ENCODE results near the gene PGP.
"Not testable (repeated sequence)": the region's sequence is repeated elsewhere in the genome, so short reads cannot be mapped to it uniquely, and the experiment has no call there.

Gene PGP

GRCh38 chr16:2214719-2214968 lies at the start of gene PGP:
TSS of gene PGP (minus strand) at chr16:2214840. CDS start at chr16:2214777, 63 bp downstream.
- DNase-seq (ENCODE audit: low read depth): no peak

- DNase-seq (ENCODE audit: low read depth): not testable (repeated sequence)
Observed at GRCh38 chr16:2263026-2263425, 48.4 kb upstream of the PGP start.

GRCh38 chr16:2260250-2260649 lies 45.6 kb upstream of the PGP start:
- no peak for DNase-seq (ENCODE audit: low read depth)

GRCh38 chr16:2258530-2258929 lies 43.9 kb upstream of the PGP start:
- DNase-seq (ENCODE audit: low read depth): not testable (repeated sequence)

GRCh38 chr16:2257726-2258125 lies 43.1 kb upstream of the PGP start:
- no peak for DNase-seq (ENCODE audit: low read depth)

GRCh38 chr16:2256531-2257140 lies 42.0 kb upstream of the PGP start:
- DNase-seq (ENCODE audit: low read depth): no peak

- no peak for DNase-seq (ENCODE audit: low read depth)
Observed at GRCh38 chr16:2253293-2253692, 38.7 kb upstream of the PGP start.

- DNase-seq (ENCODE audit: low read depth): no peak
Observed at GRCh38 chr16:2252806-2253148, 38.1 kb upstream of the PGP start.

- DNase-seq (ENCODE audit: low read depth): peak; percentile 56
Observed at GRCh38 chr16:2251296-2252111, 36.9 kb upstream of the PGP start, which contains the start of gene ECI1. TSS of gene ECI1 (minus strand) at chr16:2251587. CDS start at chr16:2251566, 21 bp downstream.

GRCh38 chr16:2250652-2251295 lies 36.1 kb upstream of the PGP start:
- DNase-seq (ENCODE audit: low read depth): peak; percentile 18

- DNase-seq (ENCODE audit: low read depth): no peak
Observed at GRCh38 chr16:2246301-2246885, 31.8 kb upstream of the PGP start.

- DNase-seq (ENCODE audit: low read depth): no peak
Observed at GRCh38 chr16:2244926-2245795, 30.5 kb upstream of the PGP start.

- no peak for DNase-seq (ENCODE audit: low read depth)
Observed at GRCh38 chr16:2244301-2244700, 29.7 kb upstream of the PGP start.

GRCh38 chr16:2243781-2244180 lies 29.1 kb upstream of the PGP start:
- no peak for DNase-seq (ENCODE audit: low read depth)

GRCh38 chr16:2243031-2243528 lies 28.4 kb upstream of the PGP start:
- DNase-seq (ENCODE audit: low read depth): no peak

- no peak for DNase-seq (ENCODE audit: low read depth)
Observed at GRCh38 chr16:2242598-2242997, 28.0 kb upstream of the PGP start.

- DNase-seq (ENCODE audit: low read depth): not testable (repeated sequence)
Observed at GRCh38 chr16:2240331-2240730, 25.7 kb upstream of the PGP start.

GRCh38 chr16:2238838-2239675 lies 24.4 kb upstream of the PGP start:
- DNase-seq (ENCODE audit: low read depth): no peak

- no peak for DNase-seq (ENCODE audit: low read depth)
Observed at GRCh38 chr16:2238150-2238837, 23.7 kb upstream of the PGP start.

GRCh38 chr16:2237493-2238149 lies 23.0 kb upstream of the PGP start:
- no peak for DNase-seq (ENCODE audit: low read depth)

All from stimulated activated CD8-positive, alpha-beta memory T cell treated with anti-CD3 and anti-CD28 coated beads, Interleukin-7, amount 100 ng/mL, for 24 hours (primary cell).